ENCODE data around the gene RHO. TPM values are rescaled to one million over a fixed set of nuclear protein-coding genes. Genes with fewer than 3 reads are reported as not detected.

RHO gene
- total and polyA plus RNA-seq, 10 of the 15 experiments (the other 5 are each of a cell fraction or from before 2014, with no cell fraction given): not detected

- TF ChIP-seq FOXM1 (IDR thresholded peaks at IDR 0.05; ENCODE audit: low read depth, low read length) (no peak), BHLHE40 (IDR thresholded peaks at IDR 0.05; ENCODE audit: borderline replicate concordance in 1 of 2, low read depth in 2 of 2, low read length in 1 of 2) (no peak), PKNOX1 (IDR thresholded peaks at IDR 0.05) (no peak), DPF2 (IDR thresholded peaks at IDR 0.05) (no peak), NFIC (IDR thresholded peaks at IDR 0.05; ENCODE audit: low read depth, low read length) (no peak), STAT1 (conservative IDR thresholded peaks at IDR 0.05) (no peak), ATF2 (IDR thresholded peaks at IDR 0.05; ENCODE audit: low read length) (no peak), NFXL1 (IDR thresholded peaks at IDR 0.05; ENCODE audit: borderline replicate concordance) (no peak)
- no peak overlapping the region for H3K4me2 ChIP-seq (ENCODE audit: control insufficient read depth, insufficient read depth)
- ChIA-PET RAD21 (ENCODE audit: unreplicated experiment) (interaction anchor here (1.8 kb wide), 1 partner anchor 10 kb away, joined by 3 read pairs; no protein-coding TSS in a partner anchor), CTCF (no interaction called here), POLR2A (no interaction called here), SMC1A (ENCODE audit: uncharacterized antibody, unreplicated experiment) (no interaction called here)
- H3K4me1 ChIP-seq (ENCODE audit: control insufficient read depth, insufficient read depth, low read length): peaks cover 12% of the 10 kb centered on the region
- FAIRE-seq (no peak), DNase-seq (ENCODE audit: low read depth, low spot score) (no peak), ATAC-seq (no peak)
- no peaks in the 10 kb centered on the region for H3K79me2 ChIP-seq (ENCODE audit: control insufficient read depth, insufficient read depth, low read length)
- no peaks in the 10 kb centered on the region for H3K9me3 ChIP-seq (replicated peaks; ENCODE audit: control insufficient read depth, insufficient read depth, low read length)
- H3K4me3 ChIP-seq: no peak overlapping the region
- intact Hi-C loops (cut with micrococcal nuclease; ENCODE audit: unreplicated experiment) (no loop called here), in situ Hi-C loops (cut with MboI) (no loop called here)
- H3K36me3 ChIP-seq (ENCODE audit: control insufficient read depth in 2 of 2, insufficient read depth in 2 of 2, low read length in 1 of 2): no peaks in the 10 kb centered on the region
- H3K27me3 ChIP-seq (replicated peaks in 1 of 2; ENCODE audit: control insufficient read depth in 2 of 2, insufficient read depth in 2 of 2, low read length in 1 of 2): no peaks in the 10 kb centered on the region
- no peak overlapping the region for H3K9ac ChIP-seq (ENCODE audit: control insufficient read depth, insufficient read depth, low read length)
- WGBS (ENCODE audit: insufficient coverage, insufficient replicate concordance, low lambda C conversion rate, missing lambda C conversion rate): 33% methylated on average over 5 of the region's 5 CpGs
- no peak overlapping the region for H3K27ac ChIP-seq (ENCODE audit: control insufficient read depth, insufficient read depth)
- H2AFZ ChIP-seq (ENCODE audit: control insufficient read depth, low read depth, low read length): no peak overlapping the region
- BruUV-seq (replicated peaks): no TSS peak
- H4K20me1 ChIP-seq (ENCODE audit: control insufficient read depth, insufficient read depth): no peaks in the 10 kb centered on the region
Measured at GRCh38 chr3:129522953-129523352, 5.5 kb upstream of the RHO start.

All from GM12878 (cell line).